HEK293 (cell line): ENCODE measurements around the gene HSPG2.

Experiments
- CTCF ChIA-PET: fragments of 350-600 bp; formaldehyde crosslinking; extraction: SDS; loops from one replicate; lab custom pipeline; 2021; ENCODE audit warnings: antibody characterized with exemption; lab: Yijun Ruan, JAX
- POLR2A ChIA-PET: fragments of 300-600 bp; formaldehyde crosslinking; extraction: SDS; loops from one replicate; lab custom pipeline; 2020; ENCODE audit warnings: antibody characterized with exemption, inconsistent platforms; lab: Yijun Ruan, JAX
- H3K27ac ChIP-seq: fragments of 200-500 bp; sonication (Bioruptor generic); 2 replicates; pipeline ENCODE4 v1.5.1; 2014; ENCODE audit warnings: low read depth, low read length, control low read depth, inconsistent platforms; ENCODE audit errors: extremely low read depth
- H3K36me3 ChIP-seq, 2 experiments: fragments of 200-500 bp in 1 of 2; sonication (Bioruptor generic) in 1 of 2; 1 replicate in 1 of 2; 2 replicates in 1 of 2; pipeline ENCODE4 v1.5.1; 2014 to 2017; ENCODE audit warnings: inconsistent platforms in 2 of 2, low read length in 2 of 2; ENCODE audit not compliant: control insufficient read depth in 2 of 2, insufficient read depth in 1 of 2
- H3K4me1 ChIP-seq: fragments of 200-500 bp; sonication (Bioruptor generic); 2 replicates; pipeline ENCODE4 v1.5.1; 2014; ENCODE audit warnings: mild to moderate bottlenecking, low read length, inconsistent platforms; ENCODE audit not compliant: control insufficient read depth, insufficient read depth
- H3K4me3 ChIP-seq: 2 replicates; pipeline ENCODE4 v1.5.1; 2011; ENCODE audit warnings: low read depth, mild to moderate bottlenecking, control low read depth, low read length, moderate library complexity
- H3K9me3 ChIP-seq: fragments of 200-500 bp; sonication (Bioruptor generic); 2 replicates; pipeline ENCODE4 v1.5.1; 2014; ENCODE audit warnings: low read depth, low read length, inconsistent platforms; ENCODE audit not compliant: control insufficient read depth, insufficient read depth
- FEZF1 ChIP-seq: fragments of 450-650 bp; formaldehyde crosslinking; IDR thresholded peaks from 2 replicates; pipeline ENCODE4 v1.5.1; 2016; ENCODE audit warnings: missing biosample characterization, missing genetic modification characterization
- GLIS2 ChIP-seq: fragments of 450-650 bp; formaldehyde crosslinking; IDR thresholded peaks from 2 replicates; pipeline ENCODE4 v1.5.1; 2016; ENCODE audit warnings: missing biosample characterization, missing genetic modification characterization
- INSM2 ChIP-seq: fragments of 450-650 bp; formaldehyde crosslinking; IDR thresholded peaks from 2 replicates; pipeline ENCODE4 v1.5.1; 2016; ENCODE audit warnings: missing biosample characterization, missing genetic modification characterization
- KLF10 ChIP-seq: fragments of 450-650 bp; IDR thresholded peaks from 2 replicates; pipeline ENCODE4 v1.5.1; 2018; ENCODE audit warnings: missing biosample characterization, mild to moderate bottlenecking, missing genetic modification characterization
- KLF7 ChIP-seq: fragments of 450-650 bp; formaldehyde crosslinking; IDR thresholded peaks from 2 replicates; pipeline ENCODE4 v1.5.1; 2016; ENCODE audit warnings: missing biosample characterization, missing genetic modification characterization, borderline replicate concordance
- KLF8 ChIP-seq: fragments of 450-650 bp; formaldehyde crosslinking; IDR thresholded peaks from 2 replicates; pipeline ENCODE4 v1.5.1; 2016; ENCODE audit warnings: missing biosample characterization, missing genetic modification characterization
- MYNN ChIP-seq: fragments of 450-650 bp; formaldehyde crosslinking; IDR thresholded peaks from 2 replicates; pipeline ENCODE4 v1.5.1; 2016; ENCODE audit warnings: missing biosample characterization, missing genetic modification characterization, borderline replicate concordance
- RBAK ChIP-seq: fragments of 450-650 bp; formaldehyde crosslinking; IDR thresholded peaks from 2 replicates; pipeline ENCODE4 v1.5.1; 2016; ENCODE audit warnings: missing biosample characterization, missing genetic modification characterization
- WT1 ChIP-seq: fragments of 450-650 bp; formaldehyde crosslinking; IDR thresholded peaks from 2 replicates; pipeline ENCODE4 v1.5.1; 2016; ENCODE audit warnings: missing biosample characterization, missing genetic modification characterization
- ZBTB21 ChIP-seq: fragments of 450-650 bp; formaldehyde crosslinking; IDR thresholded peaks from 2 replicates; pipeline ENCODE4 v1.5.1; 2017; ENCODE audit warnings: missing biosample characterization, missing genetic modification characterization
- ZIC2 ChIP-seq: fragments of 450-650 bp; formaldehyde crosslinking; IDR thresholded peaks from 2 replicates; pipeline ENCODE4 v1.5.1; 2016; ENCODE audit warnings: missing biosample characterization, missing genetic modification characterization
- ZNF19 ChIP-seq: fragments of 450-650 bp; formaldehyde crosslinking; IDR thresholded peaks from 2 replicates; pipeline ENCODE4; 2016; ENCODE audit warnings: missing biosample characterization, missing genetic modification characterization, low read depth
- ZNF221 ChIP-seq: fragments of 450-650 bp; formaldehyde crosslinking; IDR thresholded peaks from 2 replicates; pipeline ENCODE4 v1.5.1; 2017; ENCODE audit warnings: missing biosample characterization, missing genetic modification characterization, borderline replicate concordance
- ZNF266 ChIP-seq: fragments of 450-650 bp; formaldehyde crosslinking; IDR thresholded peaks from 2 replicates; pipeline ENCODE4 v1.5.1; 2016; ENCODE audit warnings: missing biosample characterization, missing genetic modification characterization, low read depth
- ZNF274 ChIP-seq, 2 experiments: fragments of 200-500 bp in 1 of 2; fragments of 450-650 bp in 1 of 2; sonication (Bioruptor generic) in 1 of 2; formaldehyde crosslinking in 1 of 2; IDR thresholded peaks; 2 replicates each; pipeline versions ENCODE4 v1.5.1 to v1.6.1; 2014 to 2016; ENCODE audit warnings: borderline replicate concordance in 1 of 2, inconsistent platforms in 1 of 2, low read length in 1 of 2, missing biosample characterization in 1 of 2, missing genetic modification characterization in 1 of 2
- ZNF324 ChIP-seq: fragments of 450-650 bp; formaldehyde crosslinking; IDR thresholded peaks from 2 replicates; pipeline ENCODE4 v1.5.1; 2016; ENCODE audit warnings: missing biosample characterization, missing genetic modification characterization
- ZNF354C ChIP-seq: fragments of 450-650 bp; formaldehyde crosslinking; IDR thresholded peaks from 2 replicates; pipeline ENCODE4 v1.5.1; 2016; ENCODE audit warnings: missing biosample characterization, missing genetic modification characterization, low read depth, borderline replicate concordance
- ZNF366 ChIP-seq: fragments of 450-650 bp; formaldehyde crosslinking; conservative IDR thresholded peaks from 2 replicates; pipeline ENCODE4 v1.5.1; 2016; ENCODE audit warnings: missing biosample characterization, missing genetic modification characterization
- ZNF423 ChIP-seq: fragments of 450-650 bp; formaldehyde crosslinking; IDR thresholded peaks from 2 replicates; pipeline ENCODE4 v1.5.1; 2016; ENCODE audit warnings: missing biosample characterization, missing genetic modification characterization
- ZNF529 ChIP-seq: fragments of 450-650 bp; formaldehyde crosslinking; IDR thresholded peaks from 2 replicates; pipeline ENCODE4 v1.5.1; 2017; ENCODE audit warnings: missing genetic modification characterization, missing biosample characterization; ENCODE audit not compliant: insufficient replicate concordance
- ZNF585B ChIP-seq: fragments of 450-650 bp; formaldehyde crosslinking; IDR thresholded peaks from 2 replicates; pipeline ENCODE4 v1.5.1; 2016; ENCODE audit warnings: missing biosample characterization, missing genetic modification characterization
- ZNF600 ChIP-seq: fragments of 450-650 bp; formaldehyde crosslinking; IDR thresholded peaks from 2 replicates; pipeline ENCODE4 v1.5.1; 2016; ENCODE audit warnings: missing biosample characterization, missing genetic modification characterization
- ZNF645 ChIP-seq: fragments of 450-650 bp; formaldehyde crosslinking; IDR thresholded peaks from 2 replicates; pipeline ENCODE4; 2016; ENCODE audit warnings: missing biosample characterization, missing genetic modification characterization
- ZNF654 ChIP-seq: fragments of 450-650 bp; formaldehyde crosslinking; IDR thresholded peaks from 2 replicates; pipeline ENCODE4 v1.5.1; 2016; ENCODE audit warnings: low read depth, missing biosample characterization, missing genetic modification characterization
- ZNF701 ChIP-seq: fragments of 450-650 bp; formaldehyde crosslinking; IDR thresholded peaks from 2 replicates; pipeline ENCODE4 v1.5.1; 2016; ENCODE audit warnings: missing biosample characterization, missing genetic modification characterization
- ZNF747 ChIP-seq: fragments of 450-650 bp; formaldehyde crosslinking; IDR thresholded peaks from 2 replicates; pipeline ENCODE4 v1.5.1; 2016; ENCODE audit warnings: missing biosample characterization, missing genetic modification characterization
- ZNF768 ChIP-seq: fragments of 450-650 bp; formaldehyde crosslinking; IDR thresholded peaks from 2 replicates; pipeline ENCODE4 v1.5.1; 2018; ENCODE audit warnings: missing biosample characterization, mild to moderate bottlenecking, missing genetic modification characterization
- TF ChIP-seq, protein P1 (sequence below): fragments of 450-650 bp; formaldehyde crosslinking; IDR thresholded peaks from 2 replicates; pipeline ENCODE4 v1.5.1; 2016; ENCODE audit warnings: missing biosample characterization, missing genetic modification characterization, borderline replicate concordance
- TF ChIP-seq, protein P2 (sequence below): fragments of 450-650 bp; formaldehyde crosslinking; IDR thresholded peaks from 2 replicates; pipeline ENCODE4 v1.5.1; 2016; ENCODE audit warnings: missing biosample characterization, missing genetic modification characterization

Gene HSPG2

DNA sequence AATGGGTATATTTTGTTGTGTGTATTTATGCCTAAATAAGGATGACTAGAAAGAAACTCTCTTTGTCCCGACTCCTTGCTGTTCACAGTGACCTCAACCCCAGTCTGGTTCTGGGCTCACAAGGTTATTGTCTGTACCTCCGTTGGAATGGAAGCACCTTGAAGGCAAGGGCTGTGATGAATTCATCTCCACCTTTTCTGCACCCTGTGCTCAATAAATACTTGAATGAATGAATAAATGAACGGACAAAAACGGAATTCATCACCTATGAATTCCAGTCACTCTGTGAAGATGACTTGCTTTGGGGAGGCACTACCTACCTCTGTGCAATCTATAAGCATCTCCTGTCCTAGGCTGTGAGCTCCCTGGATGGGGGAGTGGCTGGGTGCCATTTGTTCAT, 39.3 kb downstream of the HSPG2 start (continued):
- TF ChIP-seq, protein P1, sequence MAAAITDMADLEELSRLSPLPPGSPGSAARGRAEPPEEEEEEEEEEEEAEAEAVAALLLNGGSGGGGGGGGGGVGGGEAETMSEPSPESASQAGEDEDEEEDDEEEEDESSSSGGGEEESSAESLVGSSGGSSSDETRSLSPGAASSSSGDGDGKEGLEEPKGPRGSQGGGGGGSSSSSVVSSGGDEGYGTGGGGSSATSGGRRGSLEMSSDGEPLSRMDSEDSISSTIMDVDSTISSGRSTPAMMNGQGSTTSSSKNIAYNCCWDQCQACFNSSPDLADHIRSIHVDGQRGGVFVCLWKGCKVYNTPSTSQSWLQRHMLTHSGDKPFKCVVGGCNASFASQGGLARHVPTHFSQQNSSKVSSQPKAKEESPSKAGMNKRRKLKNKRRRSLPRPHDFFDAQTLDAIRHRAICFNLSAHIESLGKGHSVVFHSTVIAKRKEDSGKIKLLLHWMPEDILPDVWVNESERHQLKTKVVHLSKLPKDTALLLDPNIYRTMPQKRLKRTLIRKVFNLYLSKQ: no peak
- TF ChIP-seq ZNF366 (tag by site-specific recombination): no peak
- TF ChIP-seq KLF8 (tag by site-specific recombination): no peak
- no peak for TF ChIP-seq ZNF654 (tag by site-specific recombination)
- TF ChIP-seq, protein P2, sequence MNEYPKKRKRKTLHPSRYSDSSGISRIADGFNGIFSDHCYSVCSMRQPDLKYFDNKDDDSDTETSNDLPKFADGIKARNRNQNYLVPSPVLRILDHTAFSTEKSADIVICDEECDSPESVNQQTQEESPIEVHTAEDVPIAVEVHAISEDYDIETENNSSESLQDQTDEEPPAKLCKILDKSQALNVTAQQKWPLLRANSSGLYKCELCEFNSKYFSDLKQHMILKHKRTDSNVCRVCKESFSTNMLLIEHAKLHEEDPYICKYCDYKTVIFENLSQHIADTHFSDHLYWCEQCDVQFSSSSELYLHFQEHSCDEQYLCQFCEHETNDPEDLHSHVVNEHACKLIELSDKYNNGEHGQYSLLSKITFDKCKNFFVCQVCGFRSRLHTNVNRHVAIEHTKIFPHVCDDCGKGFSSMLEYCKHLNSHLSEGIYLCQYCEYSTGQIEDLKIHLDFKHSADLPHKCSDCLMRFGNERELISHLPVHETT (tag by site-specific recombination): no peak
- no peak for TF ChIP-seq RBAK (tag by site-specific recombination)
- TF ChIP-seq MYNN: no peak
- TF ChIP-seq FEZF1: no peak
- no peak for TF ChIP-seq ZNF354C (tag by site-specific recombination)
- no peak for TF ChIP-seq ZNF19 (tag by site-specific recombination)
- no peak for TF ChIP-seq INSM2 (tag by site-specific recombination)

DNA sequence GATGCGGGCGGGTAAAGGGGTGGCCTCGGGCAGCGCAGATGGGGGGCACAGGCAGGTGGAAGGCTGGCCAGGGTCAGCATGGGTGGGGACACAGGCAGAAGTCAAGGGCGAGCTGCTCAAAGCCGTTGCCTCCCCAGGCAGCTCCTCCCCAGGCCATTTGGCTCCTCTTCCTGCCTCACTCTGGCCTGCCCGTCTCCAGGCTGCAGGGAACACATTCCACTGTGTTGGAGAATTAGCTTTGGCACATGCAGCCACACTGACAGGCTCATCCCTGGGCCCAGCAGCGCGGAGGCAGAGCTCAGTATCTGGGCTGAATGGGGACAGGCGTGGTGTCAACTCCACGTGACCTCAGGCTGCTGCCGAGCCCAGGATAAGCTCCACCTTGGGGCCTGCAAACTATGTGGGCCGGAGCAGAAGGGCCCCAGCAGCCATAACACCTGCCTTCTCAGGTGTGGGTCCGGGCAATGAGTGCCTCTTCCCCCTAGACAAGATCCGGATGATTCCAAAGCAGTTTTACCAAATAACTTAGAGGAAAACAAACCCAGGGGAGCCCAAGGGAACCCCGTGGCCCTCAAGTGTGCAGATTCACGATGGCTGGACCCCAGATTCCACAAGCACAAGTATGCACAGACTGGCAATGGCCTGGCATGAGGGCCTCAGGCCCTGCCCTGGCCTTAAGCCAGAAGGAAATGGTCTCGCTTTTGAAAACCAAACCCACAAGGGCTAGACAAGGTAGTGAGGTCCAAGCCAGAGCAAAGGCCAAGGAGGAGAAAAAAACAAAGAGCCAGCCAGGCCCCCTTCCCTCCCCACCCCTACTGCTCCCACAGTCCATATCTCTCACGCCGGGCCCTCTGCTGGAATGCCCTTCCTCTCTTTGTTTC, 40.2 kb downstream of the HSPG2 start:
- Histone ChIP-seq H3K36me3 (peaks cover 0 to 20% of the 10 kb centered on the region in 2 experiments; a peak in 1 of 3 replicates), H3K27ac (no peak overlapping the region), H3K4me1 (no peaks in the 10 kb centered on the region), H3K9me3 (no peaks in the 10 kb centered on the region), H3K4me3 (no peak overlapping the region)
- TF ChIP-seq ZNF600: peak; percentile 63
- no peak for TF ChIP-seq ZNF221
- no peak for TF ChIP-seq ZNF529 (tag by site-specific recombination)
- CTCF ChIA-PET: no interaction called here
- POLR2A ChIA-PET: interaction anchor here (0.6 kb wide), 1 partner anchor 36 kb away, joined by 3 read pairs; no protein-coding TSS in a partner anchor

GRCh38 chr1:21896026-21896425, 41.1 kb downstream of the HSPG2 start:
- CTCF ChIA-PET: no interaction called here
- Histone ChIP-seq H3K36me3 (peaks cover 0 to 20% of the 10 kb centered on the region in 2 experiments; a peak in 1 of 3 replicates), H3K4me1 (no peaks in the 10 kb centered on the region), H3K27ac (no peak overlapping the region), H3K4me3 (no peak overlapping the region), H3K9me3 (no peaks in the 10 kb centered on the region)
- POLR2A ChIA-PET: interaction anchor here (0.6 kb wide), 1 partner anchor 37 kb away, joined by 3 read pairs; no protein-coding TSS in a partner anchor
- TF ChIP-seq ZNF585B (tag by site-specific recombination) (no peak), ZNF747 (tag by site-specific recombination) (no peak), ZNF423 (no peak), ZBTB21 (no peak), ZNF274 (IDR thresholded peaks at IDR 0.05; ENCODE audit: low read length) (no peak), ZNF274 (tag by site-specific recombination; IDR thresholded peaks at IDR 0.05; ENCODE audit: borderline replicate concordance) (no peak), GLIS2 (tag by site-specific recombination) (no peak), KLF7 (tag by site-specific recombination) (no peak), KLF10 (no peak), WT1 (no peak), ZNF768 (tag by site-specific recombination) (no peak), ZNF266 (tag by site-specific recombination) (no peak), ZIC2 (no peak), ZNF324 (tag by site-specific recombination) (no peak), ZNF701 (tag by site-specific recombination) (no peak), ZNF645 (tag by site-specific recombination) (no peak)
